ENCODE data around the gene DHTKD1. TPM values are rescaled to one million over a fixed set of nuclear protein-coding genes. Genes with fewer than 3 reads are reported as not detected.

The DHTKD1 gene
- total RNA-seq, 1 experiment from 2014 or later: 20.6 TPM

DNA sequence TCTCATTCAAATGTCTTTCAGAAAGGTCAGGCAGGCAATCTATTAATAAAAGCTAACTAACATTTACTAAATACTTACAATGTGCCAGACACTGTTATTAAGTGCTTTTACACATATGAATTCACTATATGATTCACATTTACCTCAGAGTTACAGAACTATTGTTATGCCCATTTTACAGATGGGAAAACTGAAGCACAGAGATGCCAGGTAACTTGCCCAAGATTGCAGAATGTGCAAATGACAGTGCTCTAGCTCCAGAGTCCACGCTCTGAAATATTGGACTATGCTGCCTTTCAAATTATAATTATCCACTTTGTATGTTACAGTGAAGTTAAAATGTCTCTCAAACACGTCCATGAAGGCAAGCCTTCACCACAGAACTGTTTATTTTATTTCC is 48.2 kb upstream of the DHTKD1 start:
- TF ChIP-seq, protein P1, sequence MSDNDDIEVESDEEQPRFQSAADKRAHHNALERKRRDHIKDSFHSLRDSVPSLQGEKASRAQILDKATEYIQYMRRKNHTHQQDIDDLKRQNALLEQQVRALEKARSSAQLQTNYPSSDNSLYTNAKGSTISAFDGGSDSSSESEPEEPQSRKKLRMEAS (IDR thresholded peaks at IDR 0.05): no peak
- TF ChIP-seq EZH2phosphoT487 (IDR thresholded peaks at IDR 0.05; ENCODE audit: borderline replicate concordance) (no peak), POLR2AphosphoS5 (IDR thresholded peaks at IDR 0.05; ENCODE audit: low read depth, low read length) (no peak), POLR2A (IDR thresholded peaks at IDR 0.05; ENCODE audit: borderline replicate concordance, extremely low read depth, insufficient read depth, insufficient read length) (no peak), ZFX (IDR thresholded peaks at IDR 0.05) (no peak), CEBPB (IDR thresholded peaks at IDR 0.05; ENCODE audit: low read depth) (no peak), EZH2 (IDR thresholded peaks at IDR 0.05) (no peak), RAD21 (IDR thresholded peaks at IDR 0.05; ENCODE audit: low read depth) (no peak), ELF1 (IDR thresholded peaks at IDR 0.05; ENCODE audit: borderline replicate concordance, low read depth) (no peak), SP1 (IDR thresholded peaks at IDR 0.05; ENCODE audit: low read depth) (no peak)
- TF ChIP-seq, protein P2, sequence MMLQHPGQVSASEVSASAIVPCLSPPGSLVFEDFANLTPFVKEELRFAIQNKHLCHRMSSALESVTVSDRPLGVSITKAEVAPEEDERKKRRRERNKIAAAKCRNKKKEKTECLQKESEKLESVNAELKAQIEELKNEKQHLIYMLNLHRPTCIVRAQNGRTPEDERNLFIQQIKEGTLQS (IDR thresholded peaks at IDR 0.05): no peak
- TF ChIP-seq, protein P3, sequence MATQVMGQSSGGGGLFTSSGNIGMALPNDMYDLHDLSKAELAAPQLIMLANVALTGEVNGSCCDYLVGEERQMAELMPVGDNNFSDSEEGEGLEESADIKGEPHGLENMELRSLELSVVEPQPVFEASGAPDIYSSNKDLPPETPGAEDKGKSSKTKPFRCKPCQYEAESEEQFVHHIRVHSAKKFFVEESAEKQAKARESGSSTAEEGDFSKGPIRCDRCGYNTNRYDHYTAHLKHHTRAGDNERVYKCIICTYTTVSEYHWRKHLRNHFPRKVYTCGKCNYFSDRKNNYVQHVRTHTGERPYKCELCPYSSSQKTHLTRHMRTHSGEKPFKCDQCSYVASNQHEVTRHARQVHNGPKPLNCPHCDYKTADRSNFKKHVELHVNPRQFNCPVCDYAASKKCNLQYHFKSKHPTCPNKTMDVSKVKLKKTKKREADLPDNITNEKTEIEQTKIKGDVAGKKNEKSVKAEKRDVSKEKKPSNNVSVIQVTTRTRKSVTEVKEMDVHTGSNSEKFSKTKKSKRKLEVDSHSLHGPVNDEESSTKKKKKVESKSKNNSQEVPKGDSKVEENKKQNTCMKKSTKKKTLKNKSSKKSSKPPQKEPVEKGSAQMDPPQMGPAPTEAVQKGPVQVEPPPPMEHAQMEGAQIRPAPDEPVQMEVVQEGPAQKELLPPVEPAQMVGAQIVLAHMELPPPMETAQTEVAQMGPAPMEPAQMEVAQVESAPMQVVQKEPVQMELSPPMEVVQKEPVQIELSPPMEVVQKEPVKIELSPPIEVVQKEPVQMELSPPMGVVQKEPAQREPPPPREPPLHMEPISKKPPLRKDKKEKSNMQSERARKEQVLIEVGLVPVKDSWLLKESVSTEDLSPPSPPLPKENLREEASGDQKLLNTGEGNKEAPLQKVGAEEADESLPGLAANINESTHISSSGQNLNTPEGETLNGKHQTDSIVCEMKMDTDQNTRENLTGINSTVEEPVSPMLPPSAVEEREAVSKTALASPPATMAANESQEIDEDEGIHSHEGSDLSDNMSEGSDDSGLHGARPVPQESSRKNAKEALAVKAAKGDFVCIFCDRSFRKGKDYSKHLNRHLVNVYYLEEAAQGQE (IDR thresholded peaks at IDR 0.05; ENCODE audit: low read depth): no peak
- Histone ChIP-seq H3K4me3 (replicated peaks in 1 of 2; ENCODE audit: low read depth in 1 of 2, low read length in 2 of 2) (no peak overlapping the region), H3K9me2 (ENCODE audit: insufficient read depth) (no peaks in the 10 kb centered on the region), H3K9me3 (ENCODE audit: control insufficient read depth in 1 of 2, insufficient read depth in 1 of 2, low read depth in 1 of 2, low read length in 2 of 2) (no peaks in the 10 kb centered on the region), H3K79me2 (ENCODE audit: insufficient read depth, low read length) (peaks cover 98% of the 10 kb centered on the region), H3K27me3 (ENCODE audit: insufficient read depth, low read length) (no peaks in the 10 kb centered on the region), H4K20me1 (ENCODE audit: insufficient read depth) (peaks cover 4% of the 10 kb centered on the region), H3K4me1 (ENCODE audit: control insufficient read depth in 1 of 2, insufficient read depth in 2 of 2, low read length in 2 of 2) (0 out of 4 replicates have a peak, but pooled peaks cover 0 to 4% of the 10 kb centered on the region in 2 experiments), H3K4me2 (ENCODE audit: low read length) (no peak overlapping the region), H3K36me3 (ENCODE audit: control insufficient read depth in 1 of 2, insufficient read depth in 2 of 2, low read length in 2 of 2) (peaks cover 0 to 6% of the 10 kb centered on the region in 2 experiments; a peak in 2 of 4 replicates), H3K27ac (ENCODE audit: low read depth, low read length) (no peak overlapping the region), H3K9ac (ENCODE audit: low read length) (no peak overlapping the region), H2AFZ (ENCODE audit: low read depth, low read length, poor library complexity, severe bottlenecking) (no peak overlapping the region)
- ChIA-PET RAD21 (ENCODE audit: low non-redundant PET in 1 of 2, low total read pairs in 2 of 2, uncharacterized antibody in 2 of 2, unreplicated experiment in 2 of 2) (no interaction called here), CTCF (no interaction called here), POLR2A (no interaction called here)
- BruUV-seq (replicated peaks): no TSS peak
- no peak for ATAC-seq
- intact Hi-C loops (cut with micrococcal nuclease): no loop called here
- DNase-seq (ENCODE audit: low read depth, low spot score): no peak

Measured in HCT116 (cell line).